ENCODE data around the gene SPTSSB. TPM values are rescaled to one million over a fixed set of nuclear protein-coding genes. Genes with fewer than 3 reads are reported as not detected.

The SPTSSB gene
- total RNA-seq, 2 experiments from 2014 or later = not detected

- H3K9me3 ChIP-seq (ENCODE audit: low read length) = no peaks in the 10 kb centered on the region
- H3K27ac ChIP-seq (ENCODE audit: low read depth, low read length, poor library complexity, severe bottlenecking) = no peak overlapping the region
- no peaks in the 10 kb centered on the region for H4K20me1 ChIP-seq (ENCODE audit: insufficient read depth, low read length)
- H3K79me2 ChIP-seq (ENCODE audit: insufficient read depth, low read depth, low read length) = no peaks in the 10 kb centered on the region
- no TSS peak for BruUV-seq (replicated peaks)
- H3K9me2 ChIP-seq (ENCODE audit: insufficient read depth, low read length) = no peaks in the 10 kb centered on the region
- intact Hi-C loops (cut with micrococcal nuclease; ENCODE audit: unreplicated experiment) = loop anchor here (10.0 kb wide), 1 partner anchor 119 kb away; no protein-coding TSS in a partner anchor
- CTCF ChIA-PET (ENCODE audit: unreplicated experiment) = interaction anchor here (0.5 kb wide), 1 partner anchor 30 kb away, joined by 3 read pairs; no protein-coding TSS in a partner anchor
- H3K4me2 ChIP-seq (ENCODE audit: low read length) = no peak overlapping the region
- H3K4me1 ChIP-seq (ENCODE audit: insufficient read depth, low read length, poor library complexity, severe bottlenecking) = no peaks in the 10 kb centered on the region
- TF ChIP-seq CTCF (conservative IDR thresholded peaks at IDR 0.05; ENCODE audit: low read length) (peak; percentile 88), EZH2phosphoT487 (IDR thresholded peaks at IDR 0.05; ENCODE audit: borderline replicate concordance, low read depth, low read length) (no peak)
- POLR2A ChIA-PET = interaction anchor here (0.6 kb wide), 2 partner anchors 249 to 468 kb away, joined by 3 to 4 read pairs; no protein-coding TSS in a partner anchor
- peak; percentile 25 for DNase-seq (ENCODE audit: low spot score)
- H2AFZ ChIP-seq (ENCODE audit: low read length) = no peak overlapping the region
- no peak overlapping the region for H3K4me3 ChIP-seq (ENCODE audit: low read depth, low read length, poor library complexity, severe bottlenecking)
- H3K36me3 ChIP-seq (ENCODE audit: insufficient read depth, low read length) = no peaks in the 10 kb centered on the region
Observed at GRCh38 chr3:161305095-161305991, 66.0 kb downstream of the SPTSSB start.

GRCh38 chr3:161296814-161297213, 74.5 kb downstream of the SPTSSB start:
- DNase-seq (ENCODE audit: low spot score) = no peak
- POLR2A ChIA-PET = no interaction called here
- no peaks in the 10 kb centered on the region for H3K9me2 ChIP-seq (ENCODE audit: insufficient read depth, low read length)
- no peaks in the 10 kb centered on the region for H3K79me2 ChIP-seq (ENCODE audit: insufficient read depth, low read depth, low read length)
- H3K27ac ChIP-seq (ENCODE audit: low read depth, low read length, poor library complexity, severe bottlenecking) = no peak overlapping the region
- BruUV-seq (replicated peaks) = no TSS peak
- no peak overlapping the region for H3K4me2 ChIP-seq (ENCODE audit: low read length)
- H2AFZ ChIP-seq (ENCODE audit: low read length) = no peak overlapping the region
- H3K9me3 ChIP-seq (ENCODE audit: low read length) = no peaks in the 10 kb centered on the region; the same call in 1 of the 2 replicates
- no peaks in the 10 kb centered on the region for H3K36me3 ChIP-seq (ENCODE audit: insufficient read depth, low read length)
- no peak overlapping the region for H3K4me3 ChIP-seq (ENCODE audit: low read depth, low read length, poor library complexity, severe bottlenecking)
- no peaks in the 10 kb centered on the region for H4K20me1 ChIP-seq (ENCODE audit: insufficient read depth, low read length)
- CTCF ChIA-PET (ENCODE audit: unreplicated experiment) = no interaction called here
- no peak for TF ChIP-seq EZH2phosphoT487 (IDR thresholded peaks at IDR 0.05; ENCODE audit: borderline replicate concordance, low read depth, low read length)
- TF ChIP-seq CTCF (conservative IDR thresholded peaks at IDR 0.05; ENCODE audit: low read length) = no peak
- no peaks in the 10 kb centered on the region for H3K4me1 ChIP-seq (ENCODE audit: insufficient read depth, low read length, poor library complexity, severe bottlenecking)
- intact Hi-C loops (cut with micrococcal nuclease; ENCODE audit: unreplicated experiment) = no loop called here

GRCh38 chr3:161295325-161295724, 76.0 kb downstream of the SPTSSB start:
- Histone ChIP-seq H3K9me2 (ENCODE audit: insufficient read depth, low read length) (no peaks in the 10 kb centered on the region), H3K4me1 (ENCODE audit: insufficient read depth, low read length, poor library complexity, severe bottlenecking) (no peaks in the 10 kb centered on the region)

More at GRCh38 chr3:161295325-161295724, 76.0 kb downstream of the SPTSSB start:
- Histone ChIP-seq H3K27ac (ENCODE audit: low read depth, low read length, poor library complexity, severe bottlenecking) (no peak overlapping the region), H3K79me2 (ENCODE audit: insufficient read depth, low read depth, low read length) (no peaks in the 10 kb centered on the region), H4K20me1 (ENCODE audit: insufficient read depth, low read length) (no peaks in the 10 kb centered on the region), H3K36me3 (ENCODE audit: insufficient read depth, low read length) (no peaks in the 10 kb centered on the region), H3K4me2 (ENCODE audit: low read length) (no peak overlapping the region), H2AFZ (ENCODE audit: low read length) (no peak overlapping the region), H3K9me3 (ENCODE audit: low read length) (no peaks in the 10 kb centered on the region; the same call in 1 of the 2 replicates), H3K4me3 (ENCODE audit: low read depth, low read length, poor library complexity, severe bottlenecking) (no peak overlapping the region)
- CTCF ChIA-PET (ENCODE audit: unreplicated experiment) = no interaction called here
- POLR2A ChIA-PET = no interaction called here
- no peak for DNase-seq (ENCODE audit: low spot score)
- intact Hi-C loops (cut with micrococcal nuclease; ENCODE audit: unreplicated experiment) = no loop called here
- TF ChIP-seq EZH2phosphoT487 (IDR thresholded peaks at IDR 0.05; ENCODE audit: borderline replicate concordance, low read depth, low read length) = no peak
- BruUV-seq (replicated peaks) = no TSS peak

Other genes with a start within 250 kb of the SPTSSB start
- 30.0 and 36.1 TPM in 2 replicates for gene NMD3, start 150.2 kb downstream of the SPTSSB start, total RNA-seq (2014; rRNA removed; shearing (Covaris generic))
- gene NMD3, start 150.2 kb downstream of the SPTSSB start, total RNA-seq (2022) = 53.1 and 55.2 TPM in 2 replicates
- gene OTOL1, start 125.3 kb upstream of the SPTSSB start, total RNA-seq (2014; rRNA removed; shearing (Covaris generic)) = not detected in 2 replicates
- gene OTOL1, start 125.3 kb upstream of the SPTSSB start, total RNA-seq (2022) = not detected in 2 replicates